HG02885 (cell line): Measurements from ENCODE around the gene TLL1.

Source experiments
- ATAC-seq: cut with Tn5 transposase; IDR thresholded peaks from one replicate; pipeline ENCODE4 v1.9.1; 2021; ENCODE audit warnings: mild to moderate bottlenecking; ENCODE audit not compliant: unreplicated experiment, poor library complexity

The TLL1 gene

DNA sequence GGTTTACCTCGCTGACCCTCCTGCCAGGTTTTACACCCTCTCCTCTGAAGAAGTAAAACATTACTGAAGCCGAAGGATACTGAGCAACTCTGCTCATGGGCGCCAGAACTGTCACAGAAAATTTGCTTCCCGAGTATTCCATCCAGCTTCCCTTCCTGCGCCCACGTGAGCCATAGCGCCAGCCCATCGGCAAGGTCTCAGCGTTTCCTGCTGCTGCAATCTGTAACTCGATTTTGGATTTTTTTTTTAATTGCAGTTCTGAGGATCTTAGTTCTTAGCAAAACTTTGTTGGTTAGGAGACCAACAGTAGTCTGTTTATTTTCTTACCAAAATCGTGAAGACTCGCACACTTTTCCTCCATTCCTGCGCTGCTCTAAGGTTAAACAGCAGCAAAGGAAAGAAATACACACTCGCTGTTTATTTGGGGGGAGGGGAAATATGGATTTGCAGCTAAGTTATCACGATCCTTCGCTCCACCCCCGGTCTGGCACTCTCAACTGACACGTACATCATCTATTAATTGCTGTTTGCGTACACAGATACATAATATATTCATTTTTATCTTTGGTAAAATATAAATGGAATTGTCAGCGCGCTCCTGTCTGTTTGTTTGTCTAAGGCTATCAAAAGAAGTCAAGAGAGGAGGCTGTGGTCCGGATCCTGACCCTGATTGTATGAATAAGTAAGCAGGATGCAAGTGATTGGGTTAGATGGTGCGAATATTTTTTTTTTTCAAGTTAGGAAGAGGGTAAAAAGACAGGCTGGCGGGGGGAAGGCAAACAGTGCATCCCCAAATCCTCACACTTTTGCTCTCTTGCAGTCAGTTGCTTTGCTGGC lies at the start of gene TLL1:
Gene TLL1, plus strand, starts transcription at position 777 of the 837 bp plus-strand sequence. CDS start 668 bp downstream, outside the sequence.
- no peak for ATAC-seq

DNA sequence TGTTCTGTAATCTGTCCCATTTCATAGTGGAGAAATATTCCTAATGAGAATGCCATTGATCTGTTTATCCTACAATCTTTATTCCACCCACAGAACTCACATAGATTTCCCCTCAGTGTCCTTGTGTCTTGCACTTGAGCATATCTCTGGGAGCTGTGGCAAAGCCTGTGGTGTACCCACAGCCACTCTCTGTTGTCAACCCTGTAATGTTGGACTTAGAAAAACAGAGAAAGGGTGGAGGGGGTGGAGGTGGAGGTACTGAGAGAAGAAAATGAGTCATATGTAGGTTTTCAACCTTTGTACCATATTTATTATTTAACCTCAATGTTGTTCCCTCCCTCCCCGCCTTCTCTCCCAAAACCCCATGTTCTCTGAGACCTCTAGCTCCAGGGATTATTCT lies 46.9 kb upstream of the TLL1 start:
- no peak for ATAC-seq

DNA sequence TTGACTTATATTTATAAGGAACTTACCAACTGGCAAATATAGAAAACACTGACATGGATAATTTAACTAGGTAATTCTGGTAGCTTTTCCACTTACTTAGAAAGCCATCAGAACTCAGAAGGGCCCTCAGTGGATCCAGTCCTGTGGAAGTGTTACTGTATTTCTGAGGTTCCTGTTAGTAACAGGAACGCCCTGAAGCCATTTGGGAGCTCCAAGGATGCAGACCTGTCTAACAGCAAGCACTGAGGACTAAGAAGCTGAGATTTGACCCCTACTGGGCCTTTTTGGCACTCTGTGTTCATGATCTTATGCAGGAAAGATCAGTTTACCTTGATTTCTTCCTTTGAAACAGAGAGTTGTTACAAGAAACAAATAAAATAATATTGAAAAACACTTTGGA lies 46.0 kb upstream of the TLL1 start:
- no peak for ATAC-seq

- no peak for ATAC-seq
These were observed 44.1 kb upstream of the TLL1 start for GRCh38 chr4:165828928-165829327.

DNA sequence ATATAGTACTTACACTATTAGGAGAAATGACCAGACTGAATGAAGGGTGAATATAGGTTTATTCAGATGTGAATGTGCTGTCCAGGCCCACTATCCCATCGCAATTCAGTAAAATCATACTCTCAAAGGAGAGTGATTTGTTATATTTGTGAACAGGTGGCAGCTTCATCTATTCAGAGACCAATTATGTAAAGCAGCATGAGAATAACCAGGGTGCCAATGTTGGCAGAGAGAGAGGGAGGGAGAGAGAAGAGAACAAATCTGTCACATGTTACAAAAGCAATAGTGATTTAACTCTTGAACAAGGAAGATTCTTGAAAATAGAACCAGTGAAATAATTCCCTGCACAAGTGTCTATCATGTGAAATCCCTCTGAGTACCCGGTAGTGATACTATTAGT lies 38.9 kb upstream of the TLL1 start:
- ATAC-seq: no peak

DNA sequence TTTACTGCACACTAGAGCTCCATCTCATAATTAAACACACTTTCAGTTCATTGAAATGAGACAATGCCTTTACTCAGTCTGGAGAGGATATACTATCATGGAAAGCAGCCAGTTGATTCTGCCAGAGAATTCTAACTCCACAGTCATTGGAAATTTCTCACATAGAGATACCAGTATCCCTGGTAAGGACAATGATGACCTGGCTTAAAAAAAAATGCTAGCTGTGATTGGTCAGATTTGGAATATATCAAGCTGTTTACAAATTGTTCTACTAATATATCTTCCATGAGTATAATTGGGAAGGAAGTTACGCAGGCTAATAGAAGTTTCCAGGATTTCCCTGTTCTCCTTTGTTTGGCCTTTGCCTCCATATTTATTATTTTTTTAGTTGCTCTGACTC lies 34.5 kb upstream of the TLL1 start:
- ATAC-seq: no peak

- ATAC-seq: no peak
These were observed 33.3 kb upstream of the TLL1 start for GRCh38 chr4:165839615-165840333.

DNA sequence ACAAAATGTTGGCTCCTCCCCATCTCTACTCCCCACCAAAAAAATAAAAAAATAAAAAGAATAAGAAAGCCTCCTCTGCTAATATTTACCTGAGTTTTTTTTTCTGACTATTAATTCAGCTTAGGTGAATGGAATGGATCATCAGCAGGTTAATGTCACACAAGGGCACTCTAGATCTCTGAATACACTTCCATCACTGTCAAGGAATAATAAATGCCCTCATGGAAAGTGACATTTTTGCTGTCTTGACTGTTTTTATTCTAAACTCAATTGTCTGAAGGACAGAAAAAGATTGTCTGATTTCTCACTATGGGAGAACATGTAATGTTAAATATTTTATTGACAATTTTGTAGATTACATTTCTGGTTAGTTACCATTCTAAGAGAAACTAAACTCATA lies 30.4 kb upstream of the TLL1 start:
- no peak for ATAC-seq

DNA sequence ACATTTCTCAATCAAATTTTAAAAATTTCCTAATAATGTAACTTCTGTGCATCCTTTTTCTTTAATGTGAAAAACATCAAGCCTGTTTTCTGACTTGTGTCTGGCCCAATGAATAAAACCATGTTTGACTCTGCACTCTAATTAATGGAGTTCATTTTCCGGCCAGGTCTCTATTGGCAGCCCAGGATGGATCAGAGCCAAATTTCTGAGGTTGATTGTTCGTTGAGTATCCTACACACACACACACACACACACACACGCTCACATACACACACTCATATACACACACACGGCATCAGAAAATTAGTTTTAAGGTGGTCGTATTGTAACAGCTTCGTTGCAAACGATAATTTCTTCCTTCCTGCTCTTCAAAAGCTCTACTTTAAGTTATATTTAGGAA lies 28.9 kb upstream of the TLL1 start:
- ATAC-seq: no peak

DNA sequence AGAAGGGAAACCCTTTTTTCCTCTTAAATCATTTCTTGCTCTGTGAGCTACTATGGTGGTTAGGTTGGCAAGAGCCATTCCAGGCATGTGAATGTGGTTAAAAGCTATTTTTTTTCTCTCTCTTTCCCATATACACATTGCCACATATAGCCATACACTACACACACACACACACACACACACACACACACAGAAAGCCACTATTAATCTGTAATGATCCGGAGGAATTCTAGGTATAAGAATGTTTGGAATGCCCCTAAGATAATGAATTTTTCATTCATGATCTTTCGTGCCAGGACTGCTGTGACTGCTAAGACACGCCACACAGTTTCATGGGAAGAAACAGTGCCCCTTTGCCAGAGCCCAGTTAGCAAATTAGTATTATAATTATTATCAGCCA lies 21.8 kb upstream of the TLL1 start:
- no peak for ATAC-seq

DNA sequence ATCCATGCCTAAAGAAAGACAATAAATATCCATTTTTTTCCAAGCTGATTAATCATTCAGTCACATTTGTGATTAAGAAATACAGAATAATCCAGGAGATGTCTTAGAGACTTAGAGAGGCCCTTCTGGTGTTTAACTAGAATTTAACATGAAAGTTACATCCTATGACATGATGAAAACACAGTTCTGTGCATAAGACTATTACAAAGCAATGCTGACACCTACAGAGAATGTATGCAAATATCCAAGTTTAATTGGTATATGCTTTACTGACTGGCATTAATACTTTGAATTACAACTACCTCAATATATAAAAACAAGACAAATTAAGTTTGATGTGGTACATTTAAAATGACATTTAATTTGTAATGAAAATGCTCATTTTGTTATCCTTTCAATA lies 17.8 kb upstream of the TLL1 start:
- ATAC-seq: no peak

DNA sequence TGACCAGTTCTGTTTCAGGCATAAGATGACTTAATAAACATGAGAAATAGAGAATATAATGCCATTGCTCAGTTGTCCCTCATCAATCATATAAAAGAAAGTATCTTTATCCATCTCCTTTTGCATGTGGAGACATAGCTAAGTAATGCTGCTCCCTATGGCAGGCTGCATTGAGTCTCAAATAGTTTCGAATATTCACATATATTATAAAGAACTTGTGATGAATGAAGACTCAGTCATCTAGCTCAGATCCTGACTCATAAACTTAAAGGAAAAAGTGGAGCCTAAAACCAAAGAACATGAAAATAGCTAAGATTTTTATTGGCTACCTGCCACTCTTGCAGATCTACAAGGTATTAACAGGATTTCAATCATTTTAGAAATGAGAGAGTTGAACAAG lies 11.7 kb upstream of the TLL1 start:
- no peak for ATAC-seq

- ATAC-seq: no peak
These were observed 8.8 kb upstream of the TLL1 start for GRCh38 chr4:165864271-165864670.

GRCh38 chr4:165866019-165866650 lies 6.9 kb upstream of the TLL1 start:
- no peak for ATAC-seq

GRCh38 chr4:165867961-165868360 lies 5.1 kb upstream of the TLL1 start:
- no peak for ATAC-seq

DNA sequence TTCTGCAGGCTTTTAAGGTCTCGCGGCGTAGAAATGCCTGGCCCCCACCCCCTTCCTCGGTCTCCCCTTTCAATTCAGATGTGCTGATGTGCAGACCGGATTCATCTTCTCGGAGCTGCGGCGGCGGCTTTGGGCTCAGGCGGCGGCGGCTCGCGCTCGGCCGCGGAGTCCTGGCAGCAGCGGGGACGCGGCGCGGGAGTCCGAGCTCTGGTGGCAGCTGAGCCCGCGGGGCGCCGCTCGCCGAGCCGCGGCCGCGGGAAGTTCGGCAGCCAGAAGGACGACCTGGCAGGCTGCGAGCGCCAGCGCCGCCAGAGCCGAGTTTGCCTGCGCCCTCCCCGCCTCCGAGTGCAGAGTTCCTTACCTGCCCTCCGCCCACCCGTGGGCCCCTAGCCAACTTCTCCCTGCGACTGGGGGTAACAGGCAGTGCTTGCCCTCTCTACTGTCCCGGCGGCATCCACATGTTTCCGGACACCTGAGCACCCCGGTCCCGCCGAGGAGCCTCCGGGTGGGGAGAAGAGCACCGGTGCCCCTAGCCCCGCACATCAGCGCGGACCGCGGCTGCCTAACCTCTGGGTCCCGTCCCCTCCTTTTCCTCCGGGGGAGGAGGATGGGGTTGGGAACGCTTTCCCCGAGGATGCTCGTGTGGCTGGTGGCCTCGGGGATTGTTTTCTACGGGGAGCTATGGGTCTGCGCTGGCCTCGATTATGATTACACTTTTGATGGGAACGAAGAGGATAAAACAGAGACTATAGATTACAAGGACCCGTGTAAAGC lies 448 bp downstream of the TLL1 start:
- peak; percentile 56 for ATAC-seq

DNA sequence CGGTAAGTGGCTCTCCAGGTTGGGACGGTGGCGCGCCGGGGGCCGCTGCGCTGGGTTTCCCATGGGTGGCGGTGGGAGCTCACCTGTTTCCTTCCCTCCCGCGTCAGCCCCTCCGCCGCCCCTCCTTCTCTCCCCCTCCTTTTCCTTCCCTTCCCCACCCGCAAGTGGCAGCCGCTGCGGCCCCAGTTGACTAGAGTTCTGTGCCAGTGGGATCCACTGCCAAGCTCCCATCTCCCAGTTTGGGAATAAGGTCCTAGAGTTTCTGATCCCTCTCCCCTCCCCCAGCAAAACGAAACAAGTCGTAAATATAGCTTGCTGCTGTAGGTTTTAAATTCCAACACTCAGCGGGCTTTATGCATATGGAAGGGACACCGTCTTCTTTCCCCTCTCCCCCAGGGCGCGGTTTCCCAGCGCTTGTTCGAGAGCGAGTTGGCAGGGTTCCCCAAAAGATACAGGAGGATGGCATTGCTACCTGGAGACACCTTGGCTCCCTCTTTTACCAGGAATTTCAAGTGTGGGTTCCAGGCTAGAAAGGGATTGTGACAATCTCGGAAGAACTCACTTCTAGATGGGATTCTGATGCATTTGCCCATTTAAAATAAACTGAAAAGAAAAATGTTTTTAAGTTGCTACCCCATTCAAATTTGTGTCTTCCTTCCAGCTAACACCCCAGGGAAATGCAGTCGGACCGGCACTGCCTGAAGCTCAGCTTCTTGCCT lies 1.2 kb downstream of the TLL1 start:
- no peak for ATAC-seq

DNA sequence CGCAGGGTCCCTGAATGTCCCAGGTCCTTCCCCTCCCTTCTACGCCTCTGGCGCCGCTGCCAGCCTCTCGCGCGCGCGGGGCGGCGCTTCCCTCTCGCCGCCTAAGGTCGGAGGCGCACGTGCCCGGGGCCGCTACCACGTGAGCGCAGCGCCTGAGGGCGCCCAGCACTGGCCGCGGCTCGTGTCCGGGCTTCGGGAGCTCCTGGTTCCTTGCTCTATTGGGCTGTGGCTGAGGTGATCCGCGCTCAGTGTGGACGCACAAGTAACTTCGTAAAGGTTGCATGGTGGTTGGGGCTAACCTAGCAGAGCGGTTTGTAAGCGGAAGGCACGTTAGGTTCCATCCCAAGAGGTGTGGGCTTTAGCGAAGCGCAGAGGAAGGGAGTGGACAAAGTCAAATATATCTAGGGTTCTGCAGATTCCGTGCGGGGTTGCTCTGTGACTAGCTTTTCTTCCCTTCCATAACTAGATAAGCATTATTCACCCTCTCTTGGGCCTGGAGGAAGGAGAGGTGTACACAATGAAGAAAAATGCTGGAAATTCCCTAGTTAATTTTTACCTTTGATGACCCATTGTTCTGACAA lies 1.8 kb downstream of the TLL1 start:
- no peak for ATAC-seq

DNA sequence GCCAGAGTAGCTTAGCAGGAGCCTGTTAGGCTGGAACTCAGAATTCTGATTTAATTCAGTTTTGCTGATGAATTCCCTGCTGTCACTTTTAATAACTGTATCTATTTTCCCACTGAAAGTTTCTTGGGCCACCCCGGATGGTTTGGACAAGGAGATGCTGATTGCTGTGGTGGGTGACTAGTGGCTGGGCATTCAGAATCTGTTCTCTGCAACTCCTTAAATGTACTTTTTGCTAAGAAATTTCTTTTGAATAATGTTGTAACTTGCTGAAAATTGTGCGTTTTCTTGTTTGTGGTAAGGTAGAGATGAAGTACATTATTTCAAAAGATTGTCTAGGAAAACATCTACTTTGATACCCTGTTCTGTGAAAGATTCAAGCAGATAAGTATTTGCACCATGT lies 2.4 kb downstream of the TLL1 start:
- no peak for ATAC-seq

GRCh38 chr4:165877286-165877685 lies 4.2 kb downstream of the TLL1 start:
- no peak for ATAC-seq
